K562 (cell line): ENCODE results near the gene SNTG2. TPM values are rescaled to one million over a fixed set of nuclear protein-coding genes. Genes with fewer than 3 reads are reported as not detected.

Source experiments
- ATAC-seq: fragments of 200-7000 bp; cut with Tn5 transposase; 3 replicates; pipeline ENCODE4 v1.9.1; 2020; ENCODE audit warnings: moderate library complexity
- BruUV-seq: library from RNA; stranded (reverse); fragments of 400-500 nt; replicated peaks from 2 replicates; lab custom pipeline; 2021; lab: Mats Ljungman, UMichigan
- CTCF ChIA-PET: fragments of 300-600 bp; formaldehyde crosslinking; extraction: SDS; loops from one replicate; lab custom pipeline; 2021; ENCODE audit warnings: low intra/inter-chr PET ratio; lab: Yijun Ruan, JAX
- POLR2A ChIA-PET: fragments of 300-600, 350-650 bp; sonication (Branson Sonifier 250); formaldehyde crosslinking; extraction: SDS; loops from one replicate; lab custom pipeline; 2021; ENCODE audit warnings: antibody characterized with exemption, inconsistent platforms; lab: Yijun Ruan, JAX
- DNase-seq, 4 experiments: peaks; one replicate each; pipeline versions ENCODE4 v3.0.0 to v3.0.0-alpha.2; 2011 to 2018; ENCODE audit warnings: low spot score in 3 of 4, mixed read lengths in 3 of 4; ENCODE audit errors: extremely low read depth in 1 of 4
- FAIRE-seq: peaks from 2 replicates; lab custom pipeline; 2011; peaks lifted over from hg19 to GRCh38; lab: Jason Lieb, UNC
- H2AFZ ChIP-seq: 2 replicates; pipeline ENCODE4 v1.6.0; 2011; ENCODE audit warnings: low read depth, low read length, control low read depth, inconsistent platforms
- H3K27ac ChIP-seq: fragments of 200-600 bp; 3 replicates; pipeline ENCODE4 v1.8.0; 2011; ENCODE audit warnings: low read depth, mild to moderate bottlenecking, control low read depth, inconsistent platforms, low read length, moderate library complexity, mixed read lengths; ENCODE audit errors: extremely low read depth
- H3K27me3 ChIP-seq, 2 experiments: fragments of 300-600 bp in 1 of 2; 2 replicates in 1 of 2; 3 replicates in 1 of 2; pipeline versions ENCODE4 v1.6.0 to v1.8.0; 2011; ENCODE audit warnings: inconsistent platforms in 2 of 2, low read length in 2 of 2, mild to moderate bottlenecking in 1 of 2, mixed read lengths in 1 of 2, moderate library complexity in 1 of 2; ENCODE audit not compliant: control insufficient read depth in 2 of 2, insufficient read depth in 2 of 2
- H3K36me3 ChIP-seq: fragments of 300-600 bp; 3 replicates; pipeline ENCODE4 v1.8.0; 2011; ENCODE audit warnings: mild to moderate bottlenecking, low read length, inconsistent platforms; ENCODE audit not compliant: control insufficient read depth, insufficient read depth
- H3K4me1 ChIP-seq, 2 experiments: fragments of 200-600 bp in 1 of 2; replicated peaks in 1 of 2; 2 replicates in 1 of 2; 3 replicates in 1 of 2; pipeline versions ENCODE4 v1.5.1 to v1.8.0; 2011; ENCODE audit warnings: inconsistent platforms in 2 of 2, low read length in 2 of 2, mild to moderate bottlenecking in 1 of 2, mixed read lengths in 1 of 2, moderate library complexity in 1 of 2; ENCODE audit not compliant: control insufficient read depth in 2 of 2, insufficient read depth in 2 of 2
- H3K4me2 ChIP-seq: 2 replicates; pipeline ENCODE4 v1.6.1; 2011; ENCODE audit warnings: low read length, control low read depth, inconsistent platforms, mixed read lengths; ENCODE audit not compliant: insufficient read depth
- H3K4me3 ChIP-seq: fragments of 200-600 bp; sonication (generic), shearing (Covaris generic); 2 replicates; pipeline ENCODE4 v1.5.1; 2016; ENCODE audit warnings: control low read depth, inconsistent platforms
- H3K79me2 ChIP-seq: fragments of 200-600 bp; 3 replicates; pipeline ENCODE4 v1.8.0; 2011; ENCODE audit warnings: low read length, inconsistent platforms; ENCODE audit not compliant: control insufficient read depth, insufficient read depth
- H3K9ac ChIP-seq, 2 experiments: 2 replicates each; pipeline versions ENCODE4 v1.6.0 to v1.6.1; 2011; ENCODE audit warnings: low read depth in 2 of 2, low read length in 2 of 2, control low read depth in 1 of 2, inconsistent platforms in 1 of 2, mild to moderate bottlenecking in 1 of 2, mixed read lengths in 1 of 2; ENCODE audit not compliant: insufficient read depth in 1 of 2
- H3K9me1 ChIP-seq: one replicate; pipeline ENCODE4 v1.6.0; 2011; ENCODE audit warnings: inconsistent platforms, mild to moderate bottlenecking, low read length, moderate library complexity; ENCODE audit not compliant: control insufficient read depth, insufficient read depth
- H3K9me3 ChIP-seq: replicated peaks from 2 replicates; pipeline ENCODE4 v1.5.1; 2011; ENCODE audit warnings: low read depth, low read length, inconsistent platforms; ENCODE audit not compliant: control insufficient read depth, insufficient read depth
- H4K20me1 ChIP-seq: replicated peaks from 2 replicates; pipeline ENCODE4 v1.6.1; 2011; ENCODE audit warnings: low read length, inconsistent platforms, mixed read lengths; ENCODE audit not compliant: control insufficient read depth, insufficient read depth
- DEAF1 ChIP-seq: fragments of 450-650 bp; formaldehyde crosslinking; IDR thresholded peaks from 2 replicates; pipeline ENCODE4 v1.4.0; 2020; ENCODE audit warnings: mild to moderate bottlenecking, moderate library complexity
- ELK1 ChIP-seq: sonication (generic); formaldehyde crosslinking; IDR thresholded peaks from 2 replicates; pipeline ENCODE4 v1.8.1; 2022; ENCODE audit warnings: missing genetic modification reagents
- HBP1 ChIP-seq: fragments of 450-650 bp; formaldehyde crosslinking; IDR thresholded peaks from 2 replicates; pipeline ENCODE4 v1.4.0; 2022; ENCODE audit warnings: missing genetic modification characterization
- MAFG ChIP-seq: fragments of 450-650 bp; conservative IDR thresholded peaks from 2 replicates; pipeline ENCODE4 v1.6.1; 2016; ENCODE audit warnings: missing genetic modification characterization, missing compliant biosample characterization
- POLR2H ChIP-seq: IDR thresholded peaks from 2 replicates; pipeline ENCODE4 v1.6.1; 2016; ENCODE audit warnings: missing genetic modification characterization, low read depth, mild to moderate bottlenecking, control low read depth, missing compliant biosample characterization, moderate library complexity
- SNAPC5 ChIP-seq: fragments of 250-450 bp; sonication (Bioruptor Pico); IDR thresholded peaks from 2 replicates; pipeline ENCODE4 v1.8.0; 2021; ENCODE audit warnings: moderate library complexity, mild to moderate bottlenecking, inconsistent platforms
- SPI1 ChIP-seq: IDR thresholded peaks from 2 replicates; pipeline ENCODE4 v1.6.1; 2011; ENCODE audit warnings: low read depth, low read length, control low read depth, borderline replicate concordance
- SUPT5H ChIP-seq: fragments of 450-650 bp; IDR thresholded peaks from 2 replicates; pipeline ENCODE4 v1.6.1; 2016
- TBL1XR1 ChIP-seq, 2 experiments: IDR thresholded peaks; 2 replicates each; pipeline ENCODE4 v1.6.1; 2012; ENCODE audit warnings: improper control_type of control experiment in 2 of 2, low read length in 2 of 2, mild to moderate bottlenecking in 1 of 2
- XRCC5 ChIP-seq: fragments of 200-400 bp; formaldehyde crosslinking; IDR thresholded peaks from 2 replicates; pipeline ENCODE4 v1.6.1; 2017; ENCODE audit warnings: low read depth, mild to moderate bottlenecking, low read length
- ZFX ChIP-seq: sonication (generic); formaldehyde crosslinking; IDR thresholded peaks from 2 replicates; pipeline ENCODE4 v1.8.0; 2022; ENCODE audit warnings: mild to moderate bottlenecking, missing genetic modification reagents, moderate library complexity
- ZNF133 ChIP-seq: fragments of 250-450 bp; sonication (Bioruptor Pico); IDR thresholded peaks from 2 replicates; pipeline ENCODE4 v1.4.0; 2020; ENCODE audit warnings: mild to moderate bottlenecking
- ZNF324 ChIP-seq: fragments of 250-450 bp; sonication (Bioruptor Pico); IDR thresholded peaks from 2 replicates; pipeline ENCODE4 v1.4.0; 2020; ENCODE audit warnings: mild to moderate bottlenecking
- ZNF764 ChIP-seq: fragments of 250-450 bp; sonication (Bioruptor Pico); IDR thresholded peaks from 2 replicates; pipeline ENCODE4 v1.4.0; 2020; ENCODE audit warnings: low read depth, mild to moderate bottlenecking, moderate library complexity
- WGBS: fragments of 100-300 bp; shearing (Covaris generic); methylation state at CpG from one replicate; pipeline ENCODE4 v1.1.6; 2016; ENCODE audit warnings: low coverage, mixed read lengths; ENCODE audit not compliant: insufficient coverage; ENCODE audit errors: missing lambda C conversion rate; 5-methylcytosine and 5-hydroxymethylcytosine counted together
- in situ Hi-C: fragments of 300-500 bp; cut with MboI; formaldehyde crosslinking; loops from 4 replicates; pipeline ENCODE4 v1.15.0; 2018; ENCODE audit warnings: inconsistent platforms, mixed read lengths
- intact Hi-C: fragments of 100-400 bp; cut with micrococcal nuclease; formaldehyde crosslinking; loops from 2 replicates; pipeline ENCODE4 v1.14.2; 2022
- polyA plus RNA-seq, 8 experiments: library from polyadenylated mRNA; depleted of rRNA in 4 of 8; stranded (reverse) in 5 of 8; unstranded in 3 of 8; fragments of >200 nt; fragmentation: Nextera tagmentation in 2 of 8; fragmentation: Illumina TruSeq in 1 of 8; extraction: Ambion mirVana in 2 of 8; extraction: Trizol in 1 of 8; gene quantifications; 2 replicates each; pipeline versions ENCODE4 v1.2.1 to v1.2.3, GENCODE V29; 2011 to 2014; ENCODE audit warnings: inconsistent platforms in 1 of 8, missing spikeins in 1 of 8
- total RNA-seq, 7 experiments: library from RNA; depleted of rRNA in 6 of 7; stranded (reverse); fragments of >200 nt in 6 of 7; fragmentation: Illumina TruSeq in 2 of 7; extraction: Trizol in 2 of 7; gene quantifications; 2 replicates each; pipeline versions ENCODE4 v1.2.1 to v1.2.3, GENCODE V29; 2011 to 2021; ENCODE audit warnings: low replicate concordance in 1 of 7

SNTG2 gene
- total and polyA plus RNA-seq, 9 of the 15 experiments (the other 6 are each of a cell fraction or from before 2014, with no cell fraction given): not detected

- BruUV-seq: no TSS peak
- intact Hi-C loops: no loop called here
- peaks cover 0 to 4% of the 10 kb centered on the region in 2 experiments; a peak in 2 of 5 replicates for H3K4me1 ChIP-seq
- TF ChIP-seq TBL1XR1 (IDR thresholded peaks at IDR 0.05; ENCODE audit: low read length in 2 of 2) (no peak), SPI1 (no peak), XRCC5 (no peak), POLR2H (tag) (no peak), MAFG (no peak), ELK1 (no peak), ZNF133 (CRISPR knock-in tag) (no peak), ZNF764 (CRISPR knock-in tag) (no peak), ZNF324 (CRISPR knock-in tag) (no peak), SUPT5H (no peak), HBP1 (CRISPR knock-in tag) (no peak), SNAPC5 (CRISPR knock-in tag) (no peak), DEAF1 (no peak), ZFX (no peak)
- FAIRE-seq (no peak), DNase-seq (no peak), ATAC-seq (no peak)
- in situ Hi-C loops: no loop called here
- H3K9me1 ChIP-seq: no peaks in the 10 kb centered on the region
- WGBS: 0% methylated on average over 3 of the region's 4 CpGs
- H3K9ac ChIP-seq: no peak overlapping the region
- no peaks in the 10 kb centered on the region for H3K36me3 ChIP-seq
- peaks cover 13 to 51% of the 10 kb centered on the region in 2 experiments for H3K27me3 ChIP-seq
- POLR2A ChIA-PET: interaction anchor here (0.6 kb wide), 1 partner anchor 649 kb away, joined by 3 read pairs; no protein-coding TSS in a partner anchor
- no peaks in the 10 kb centered on the region for H3K9me3 ChIP-seq
- H2AFZ ChIP-seq: no peak overlapping the region
- H3K4me2 ChIP-seq: no peak overlapping the region
- H4K20me1 ChIP-seq: peaks cover 3% of the 10 kb centered on the region; the same call in 1 of the 2 replicates
- H3K4me3 ChIP-seq: no peak overlapping the region
- CTCF ChIA-PET: no interaction called here
- no peak overlapping the region for H3K27ac ChIP-seq
- no peaks in the 10 kb centered on the region for H3K79me2 ChIP-seq
Measured at GRCh38 chr2:925309-925708, 25.3 kb upstream of the SNTG2 start.
